ENCODE data around the gene RECQL5. TPM values are rescaled to one million over a fixed set of nuclear protein-coding genes. Genes with fewer than 3 reads are reported as not detected.

The RECQL5 gene
- total RNA-seq, 1 experiment from 2014 or later: 36.3 TPM

DNA sequence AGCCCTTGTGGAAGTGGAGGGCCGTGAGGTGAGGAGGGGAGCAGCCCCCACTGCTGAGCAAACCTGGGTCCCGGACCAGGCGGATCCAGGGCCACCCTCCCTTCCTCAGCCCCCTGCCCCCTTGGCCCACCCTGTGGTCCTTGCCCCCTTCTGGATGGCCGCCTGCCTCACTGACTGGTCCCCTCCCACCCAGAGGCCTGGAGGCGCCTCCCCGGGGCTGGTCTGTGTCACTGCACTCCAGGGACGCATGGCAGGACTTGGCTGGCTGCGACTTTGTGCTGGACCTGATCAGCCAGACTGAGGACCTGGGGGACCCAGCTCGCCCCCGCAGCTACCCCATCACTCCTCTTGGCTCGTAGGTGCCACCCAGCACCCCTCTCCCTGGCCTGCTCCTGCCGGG lies 52.9 kb downstream of the RECQL5 start:
- Mint-ChIP-seq H3K36me3 (ENCODE audit: insufficient read depth, unreplicated experiment) (no peaks in the 10 kb centered on the region), H3K9me3 (ENCODE audit: unreplicated experiment) (no peaks in the 10 kb centered on the region), H3K27me3 (ENCODE audit: insufficient read depth, unreplicated experiment) (no peaks in the 10 kb centered on the region), H3K27ac (ENCODE audit: low read depth, unreplicated experiment) (no peak overlapping the region), H3K4me1 (ENCODE audit: insufficient read depth, unreplicated experiment) (peaks cover 8% of the 10 kb centered on the region), H3K4me3 (ENCODE audit: unreplicated experiment) (no peak overlapping the region)
- ChIA-PET CTCF (interaction anchor here (0.6 to 1.0 kb wide), 4 partner anchors 17 to 90 kb away, joined by 3 to 4 read pairs (median 4); no protein-coding TSS in a partner anchor), POLR2A (no interaction called here)
- peak; percentile 11 for TF ChIP-seq CTCF (IDR thresholded peaks at IDR 0.05; ENCODE audit: unreplicated experiment)
- no TSS peak for BruUV-seq (replicated peaks)
- no peak for DNase-seq (ENCODE audit: unreplicated experiment)
- intact Hi-C loops (cut with micrococcal nuclease): no loop called here

GRCh38 chr17:75612906-75613626 lies 53.9 kb downstream of the RECQL5 start:
- ChIA-PET POLR2A (interaction anchor here (0.8 kb wide), 1 partner anchor 13 kb away, joined by 3 read pairs; no protein-coding TSS in a partner anchor), CTCF (interaction anchor here (0.6 to 2.5 kb wide), 2 partner anchors 20 to 44 kb away, joined by 3 to 16 read pairs; partner anchors contain the start of gene SMIM5)
- H3K27ac Mint-ChIP-seq (ENCODE audit: low read depth, unreplicated experiment): no peak overlapping the region
- peaks cover 8% of the 10 kb centered on the region for H3K4me1 Mint-ChIP-seq (ENCODE audit: insufficient read depth, unreplicated experiment)
- H3K36me3 Mint-ChIP-seq (ENCODE audit: insufficient read depth, unreplicated experiment): no peaks in the 10 kb centered on the region
- TF ChIP-seq CTCF (IDR thresholded peaks at IDR 0.05; ENCODE audit: unreplicated experiment): no peak
- intact Hi-C loops (cut with micrococcal nuclease): no loop called here
- no peaks in the 10 kb centered on the region for H3K9me3 Mint-ChIP-seq (ENCODE audit: unreplicated experiment)
- no peak overlapping the region for H3K4me3 Mint-ChIP-seq (ENCODE audit: unreplicated experiment)
- DNase-seq (ENCODE audit: unreplicated experiment): no peak
- H3K27me3 Mint-ChIP-seq (ENCODE audit: insufficient read depth, unreplicated experiment): no peaks in the 10 kb centered on the region
- no TSS peak for BruUV-seq (replicated peaks)

DNA sequence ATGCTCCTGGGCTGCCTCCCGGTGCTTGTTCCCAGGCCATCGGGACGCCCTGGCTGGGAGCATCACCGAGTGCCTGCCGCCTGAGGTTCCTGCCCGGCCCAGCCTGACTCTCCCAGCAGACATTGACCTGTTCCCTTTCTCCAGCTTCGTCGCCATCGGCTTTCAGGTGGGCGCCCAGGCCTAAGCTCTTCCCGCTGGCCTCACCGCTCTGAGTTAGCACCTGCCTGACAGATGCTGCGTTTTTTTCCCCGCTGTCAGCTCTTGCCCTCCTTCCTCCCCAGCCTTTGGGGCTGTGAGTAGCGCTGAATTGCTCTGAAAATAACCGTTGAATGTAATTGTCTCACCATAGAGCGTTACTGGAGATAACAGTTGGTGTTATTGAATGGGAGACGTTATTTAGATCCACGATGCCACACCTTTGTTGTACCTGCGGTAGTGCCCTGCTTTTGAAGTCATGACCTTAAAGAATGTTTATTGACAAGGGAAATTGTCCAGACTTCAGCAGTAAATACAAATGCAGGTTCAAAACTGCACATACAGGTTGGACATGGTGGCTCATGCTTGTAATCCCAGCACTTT lies 55.0 kb downstream of the RECQL5 start:
- TF ChIP-seq CTCF (IDR thresholded peaks at IDR 0.05; ENCODE audit: unreplicated experiment): no peak
- BruUV-seq (replicated peaks): no TSS peak
- Mint-ChIP-seq H3K4me3 (ENCODE audit: unreplicated experiment) (no peak overlapping the region), H3K27ac (ENCODE audit: low read depth, unreplicated experiment) (no peak overlapping the region), H3K4me1 (ENCODE audit: insufficient read depth, unreplicated experiment) (peaks cover 8% of the 10 kb centered on the region), H3K36me3 (ENCODE audit: insufficient read depth, unreplicated experiment) (no peaks in the 10 kb centered on the region), H3K27me3 (ENCODE audit: insufficient read depth, unreplicated experiment) (no peaks in the 10 kb centered on the region), H3K9me3 (ENCODE audit: unreplicated experiment) (no peaks in the 10 kb centered on the region)
- POLR2A ChIA-PET: interaction anchor here (1.2 kb wide), 1 partner anchor 10 kb away, joined by 3 read pairs; no protein-coding TSS in a partner anchor
- DNase-seq (ENCODE audit: unreplicated experiment): no peak
- intact Hi-C loops (cut with micrococcal nuclease): no loop called here
- CTCF ChIA-PET: interaction anchor here (0.5 to 2.5 kb wide), 3 partner anchors 11 to 21 kb away, joined by 3 to 16 read pairs (median 5); partner anchors contain the start of gene SMIM5
